NCI-H1105 treated with DMSO at 0.1 percent for 48 hours (cell line): ENCODE measurements around the gene CRACDL.
A peak's percentile ranks its signal among the peaks of the same experiment; 100 is the strongest.

ENCODE experiments used
- DNase-seq: peaks from one replicate; lab custom pipeline; 2025; lab: John Stamatoyannopoulos, UW

Gene CRACDL, protein sequence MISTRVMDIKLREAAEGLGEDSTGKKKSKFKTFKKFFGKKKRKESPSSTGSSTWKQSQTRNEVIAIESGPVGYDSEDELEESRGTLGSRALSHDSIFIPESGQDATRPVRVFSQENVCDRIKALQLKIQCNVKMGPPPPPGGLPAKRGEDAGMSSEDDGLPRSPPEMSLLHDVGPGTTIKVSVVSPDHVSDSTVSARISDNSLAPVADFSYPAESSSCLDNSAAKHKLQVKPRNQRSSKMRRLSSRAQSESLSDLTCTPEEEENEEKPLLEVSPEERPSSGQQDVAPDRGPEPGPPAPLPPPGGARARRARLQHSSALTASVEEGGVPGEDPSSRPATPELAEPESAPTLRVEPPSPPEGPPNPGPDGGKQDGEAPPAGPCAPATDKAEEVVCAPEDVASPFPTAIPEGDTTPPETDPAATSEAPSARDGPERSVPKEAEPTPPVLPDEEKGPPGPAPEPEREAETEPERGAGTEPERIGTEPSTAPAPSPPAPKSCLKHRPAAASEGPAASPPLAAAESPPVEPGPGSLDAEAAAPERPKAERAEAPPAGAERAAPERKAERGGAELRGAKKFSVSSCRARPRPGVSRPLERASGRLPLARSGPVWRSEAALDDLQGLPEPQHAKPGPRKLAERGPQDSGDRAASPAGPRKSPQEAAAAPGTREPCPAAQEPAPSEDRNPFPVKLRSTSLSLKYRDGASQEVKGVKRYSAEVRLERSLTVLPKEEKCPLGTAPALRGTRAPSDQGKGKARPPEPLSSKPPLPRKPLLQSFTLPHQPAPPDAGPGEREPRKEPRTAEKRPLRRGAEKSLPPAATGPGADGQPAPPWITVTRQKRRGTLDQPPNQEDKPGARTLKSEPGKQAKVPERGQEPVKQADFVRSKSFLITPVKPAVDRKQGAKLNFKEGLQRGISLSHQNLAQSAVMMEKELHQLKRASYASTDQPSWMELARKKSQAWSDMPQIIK

DNA sequence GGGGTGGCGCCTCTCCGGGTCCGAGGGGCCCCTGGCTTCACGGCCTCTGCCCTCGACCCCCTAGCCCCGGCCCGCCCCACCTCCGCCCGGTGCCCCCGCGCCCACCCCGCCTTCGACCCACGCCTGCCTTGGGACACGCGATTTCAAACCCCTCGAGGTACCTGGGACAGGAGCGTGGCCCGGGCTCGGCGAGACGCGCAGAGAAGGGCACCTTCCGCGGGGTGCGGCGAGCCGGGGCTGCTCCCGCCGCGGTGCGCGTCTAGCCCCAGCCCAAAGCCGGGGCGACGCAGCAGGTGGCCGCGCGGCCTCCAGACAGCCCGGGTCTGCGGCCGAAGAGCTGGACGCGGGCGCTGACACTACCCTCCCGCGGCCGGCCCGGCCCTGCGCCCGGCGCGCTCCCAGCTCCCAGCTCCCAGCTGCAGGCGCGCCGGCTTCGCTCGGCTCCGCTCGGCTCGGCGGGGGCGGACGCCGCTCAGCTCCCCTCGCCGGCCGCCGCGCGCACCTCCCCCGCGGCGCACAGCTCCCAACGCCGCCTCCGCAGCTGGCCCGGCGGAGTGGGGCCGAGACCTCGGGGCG, at the start of gene CRACDL:
Gene CRACDL (minus strand): TSS at position 449 of the 576 bp plus-strand sequence. CDS start 89,425 bp downstream, outside the sequence.
- DNase-seq: peak; percentile 30

DNA sequence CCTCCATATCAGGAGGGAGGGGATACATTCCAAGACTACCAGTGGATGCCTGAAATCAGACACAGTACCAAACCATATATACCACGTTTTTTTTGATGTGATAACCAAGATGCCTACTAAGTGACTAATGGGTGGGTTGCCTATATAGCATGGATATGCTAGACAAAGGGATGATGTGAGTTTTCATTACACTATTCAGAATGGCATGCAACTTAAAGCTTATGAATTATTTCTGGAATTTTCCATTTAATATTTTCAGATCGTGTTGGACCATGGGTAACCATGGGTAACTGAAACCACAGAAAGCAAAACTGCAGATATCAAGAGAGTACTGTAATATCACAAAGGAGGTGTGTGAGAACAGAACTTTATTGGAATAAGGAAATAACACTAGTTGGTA, 39.6 kb upstream of the CRACDL start:
- no peak for DNase-seq

DNA sequence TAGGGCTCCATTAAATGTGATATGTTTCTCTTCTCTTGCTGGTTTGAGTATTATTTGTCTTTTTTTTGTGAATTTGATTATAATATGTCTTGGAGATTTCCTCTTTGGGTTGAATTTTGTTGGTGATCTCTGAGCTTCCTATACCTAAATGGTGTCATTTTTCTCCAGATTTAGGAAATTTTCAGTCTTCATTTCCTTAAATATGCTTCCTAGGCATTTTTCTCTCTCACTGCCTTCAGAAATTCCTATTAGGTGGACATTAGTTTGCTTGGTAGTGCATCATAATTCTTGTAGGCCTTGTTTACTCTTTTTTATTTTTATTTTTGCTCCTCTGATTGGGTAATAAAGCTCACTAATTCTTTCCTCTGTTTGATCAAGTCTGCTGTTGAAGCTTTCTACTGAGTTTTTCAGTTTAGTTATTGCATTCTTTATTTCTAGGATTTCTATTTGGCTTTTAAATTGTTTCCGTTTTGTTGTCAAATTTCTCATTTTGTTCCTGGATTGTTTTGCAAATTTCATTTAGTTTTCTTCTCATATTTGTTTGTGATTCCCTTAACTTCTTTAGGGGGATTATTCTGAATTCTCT, 36.6 kb upstream of the CRACDL start:
- DNase-seq: no peak

DNA sequence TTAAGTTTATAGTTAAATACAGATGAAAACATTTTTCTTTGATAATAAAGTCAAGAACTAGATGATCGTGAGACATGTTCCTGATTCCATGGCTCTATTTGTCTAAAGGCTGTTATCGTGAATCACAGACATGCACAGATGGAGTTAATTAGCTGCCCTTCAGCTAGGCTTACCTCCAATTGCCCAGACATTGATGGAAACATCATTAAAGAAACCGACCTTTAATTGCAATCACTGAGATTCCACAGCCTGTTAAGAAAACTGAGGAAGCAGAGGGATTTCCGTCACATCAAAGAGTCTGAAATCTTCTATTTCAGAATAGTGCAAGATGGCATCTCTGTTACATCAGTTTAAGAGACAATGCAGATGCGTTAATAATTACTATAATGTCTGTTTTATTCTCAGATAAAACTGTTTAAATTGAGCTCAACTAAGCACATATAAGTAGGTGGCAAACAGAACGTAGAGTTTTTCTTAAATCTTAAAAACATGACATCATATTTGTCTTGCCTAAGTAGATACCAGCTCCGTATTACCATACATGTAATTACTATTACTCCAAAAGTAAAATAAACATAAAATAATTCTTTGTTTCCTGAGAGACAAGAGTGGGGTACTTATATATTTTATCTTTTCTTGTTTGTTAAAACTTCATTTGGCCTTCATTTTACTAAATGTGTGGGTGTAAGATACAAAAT, 23.9 kb upstream of the CRACDL start:
- no peak for DNase-seq

DNA sequence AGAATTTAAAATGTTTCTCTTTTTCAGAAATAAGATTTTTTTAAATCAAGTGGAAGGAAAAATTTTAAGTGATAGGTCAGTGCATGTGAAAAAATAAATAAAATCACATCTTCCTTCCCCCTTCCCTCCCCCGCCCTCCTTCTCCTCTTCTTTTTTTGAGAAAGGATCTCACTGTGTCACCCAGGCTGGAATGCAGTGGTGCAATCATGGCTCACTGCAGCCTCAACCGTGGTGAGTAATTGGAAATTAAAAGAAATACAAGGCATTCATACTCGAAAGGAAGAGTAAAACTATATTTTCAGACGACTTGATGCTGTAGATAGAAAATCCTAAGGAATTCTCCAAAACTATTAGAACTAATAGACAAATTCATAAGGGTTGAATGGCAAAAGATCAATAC, 16.9 kb upstream of the CRACDL start:
- DNase-seq: no peak

DNA sequence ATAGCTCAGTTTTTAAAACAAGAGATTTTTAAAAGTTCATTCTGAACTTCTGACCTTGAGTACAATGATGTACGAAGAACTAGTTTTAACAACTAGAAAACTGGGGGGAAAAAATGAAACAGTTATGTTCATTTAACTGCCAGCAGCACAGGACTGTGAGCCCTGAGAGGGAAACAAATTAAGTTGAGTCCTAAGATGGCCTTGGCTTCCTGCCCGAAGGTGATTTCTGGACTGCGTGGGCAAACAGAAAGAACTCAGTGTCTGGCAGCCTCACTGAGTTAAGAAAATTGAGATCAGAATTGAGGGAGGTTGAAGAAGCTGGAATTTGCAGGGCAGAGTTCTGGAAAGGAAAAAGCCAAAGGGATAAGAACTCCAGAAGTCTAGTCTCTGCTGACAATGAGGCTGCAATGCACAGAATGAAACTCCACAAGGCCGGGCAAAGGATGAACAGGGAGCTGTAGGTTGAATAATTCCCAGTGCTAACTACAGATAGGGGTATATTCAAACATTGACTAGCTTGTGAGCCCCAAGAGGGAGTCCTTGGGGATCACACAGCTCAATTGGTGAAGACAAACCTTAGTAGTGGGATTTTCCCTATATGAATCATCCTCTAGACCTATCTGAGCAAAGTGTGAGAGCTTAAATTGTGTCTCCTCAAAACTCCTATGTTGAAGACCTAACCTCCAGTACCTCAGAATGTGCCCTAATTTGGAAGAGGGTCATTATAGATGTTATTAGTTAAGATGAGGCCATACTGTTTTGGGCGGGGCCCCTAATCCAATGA, 13.1 kb upstream of the CRACDL start:
- peak; percentile 69 for DNase-seq

DNA sequence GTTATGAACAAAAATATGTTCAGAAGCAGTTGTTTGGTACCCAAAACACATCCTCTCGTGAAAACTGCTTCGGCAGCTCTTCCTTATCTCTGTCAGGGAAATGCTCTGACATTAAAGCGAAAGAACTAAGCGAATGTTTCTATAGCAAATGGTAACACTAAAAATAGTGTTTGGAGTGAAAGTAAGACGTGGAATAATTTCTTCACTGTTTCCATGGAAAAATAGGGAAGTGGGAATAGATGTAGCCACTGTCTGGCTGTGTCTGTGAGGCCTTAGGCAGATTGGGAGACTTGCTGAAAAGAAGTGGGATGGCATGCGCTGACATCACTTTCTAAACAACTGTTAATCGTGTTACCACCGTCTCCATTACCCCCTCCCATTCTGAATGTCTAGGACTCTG, 11.5 kb upstream of the CRACDL start:
- DNase-seq: no peak

DNA sequence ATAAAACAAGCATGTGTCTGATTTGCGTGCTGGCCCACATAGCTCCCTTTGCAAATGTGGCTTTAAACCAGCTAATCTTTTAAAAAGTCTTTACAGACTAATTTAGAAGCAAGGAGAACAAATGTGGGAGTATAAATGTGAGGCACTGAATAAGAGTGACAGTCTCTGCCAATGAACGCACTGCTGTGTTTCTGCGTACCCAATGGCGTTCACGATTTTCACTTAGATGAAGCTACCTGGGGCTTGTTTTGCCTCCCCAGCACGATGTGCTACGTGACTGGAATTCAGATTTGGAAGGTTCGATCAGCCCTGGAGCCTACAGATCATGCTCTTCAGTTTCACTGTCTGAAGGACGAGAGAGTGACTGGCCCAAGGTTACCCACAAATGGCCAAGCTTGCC, 10.8 kb upstream of the CRACDL start:
- DNase-seq: no peak

DNA sequence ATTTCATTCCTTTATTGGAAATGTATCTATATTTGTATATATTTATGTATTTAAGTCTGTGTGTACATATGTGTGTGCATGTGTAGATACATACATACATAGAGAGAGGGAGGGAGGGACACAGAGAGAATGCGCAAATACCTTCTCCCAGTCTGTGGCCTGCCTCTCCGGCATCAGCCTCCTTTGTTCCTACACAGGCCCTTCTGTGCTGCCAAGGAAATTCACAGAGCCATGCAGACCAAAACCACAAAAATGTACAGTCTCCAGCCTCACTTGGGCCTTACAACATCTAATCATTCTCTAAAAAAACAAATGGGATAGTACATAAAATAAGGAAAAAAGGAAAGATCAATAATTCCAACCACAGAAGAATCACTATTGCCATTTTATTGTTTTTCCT, 8.8 kb upstream of the CRACDL start:
- DNase-seq: no peak

DNA sequence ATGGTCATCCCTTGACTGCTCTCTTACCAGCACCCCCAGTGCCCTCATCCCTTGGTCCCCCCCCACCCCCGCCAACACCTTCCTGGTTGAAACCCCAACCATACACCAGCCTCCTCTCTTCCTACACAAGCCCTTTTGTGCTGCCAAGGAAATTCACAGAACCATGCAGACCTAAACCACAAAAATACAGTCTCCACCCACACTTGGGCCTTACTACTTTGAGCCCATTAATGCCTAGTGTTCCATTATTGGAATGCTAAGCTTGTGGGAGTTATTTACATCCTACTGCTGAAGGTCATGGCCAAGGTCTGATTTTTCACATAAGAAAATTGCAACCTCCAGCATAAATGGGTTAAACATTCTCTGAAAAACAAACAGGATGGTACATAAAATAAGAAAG, 4.1 kb upstream of the CRACDL start:
- no peak for DNase-seq

DNA sequence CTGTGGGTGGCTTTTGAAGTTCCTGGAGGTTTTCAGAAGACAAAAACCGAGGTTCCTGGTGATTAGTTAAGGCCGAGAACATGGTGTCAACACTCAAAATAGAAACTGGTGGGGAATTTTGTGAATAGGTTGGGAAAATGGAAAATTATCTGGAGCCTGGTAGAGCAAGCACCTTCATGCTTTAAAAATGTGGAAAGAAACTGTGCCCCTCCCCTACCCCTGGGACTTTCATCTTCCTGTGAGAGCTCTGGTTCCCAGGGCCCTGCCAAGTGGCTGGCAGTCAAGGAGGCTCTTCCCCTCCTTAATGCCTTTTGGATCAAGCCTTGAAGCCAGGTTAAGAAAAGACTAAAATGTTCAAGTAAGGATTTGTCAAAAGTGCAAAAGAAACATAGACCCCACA, 1.9 kb upstream of the CRACDL start:
- peak; percentile 4 for DNase-seq

DNA sequence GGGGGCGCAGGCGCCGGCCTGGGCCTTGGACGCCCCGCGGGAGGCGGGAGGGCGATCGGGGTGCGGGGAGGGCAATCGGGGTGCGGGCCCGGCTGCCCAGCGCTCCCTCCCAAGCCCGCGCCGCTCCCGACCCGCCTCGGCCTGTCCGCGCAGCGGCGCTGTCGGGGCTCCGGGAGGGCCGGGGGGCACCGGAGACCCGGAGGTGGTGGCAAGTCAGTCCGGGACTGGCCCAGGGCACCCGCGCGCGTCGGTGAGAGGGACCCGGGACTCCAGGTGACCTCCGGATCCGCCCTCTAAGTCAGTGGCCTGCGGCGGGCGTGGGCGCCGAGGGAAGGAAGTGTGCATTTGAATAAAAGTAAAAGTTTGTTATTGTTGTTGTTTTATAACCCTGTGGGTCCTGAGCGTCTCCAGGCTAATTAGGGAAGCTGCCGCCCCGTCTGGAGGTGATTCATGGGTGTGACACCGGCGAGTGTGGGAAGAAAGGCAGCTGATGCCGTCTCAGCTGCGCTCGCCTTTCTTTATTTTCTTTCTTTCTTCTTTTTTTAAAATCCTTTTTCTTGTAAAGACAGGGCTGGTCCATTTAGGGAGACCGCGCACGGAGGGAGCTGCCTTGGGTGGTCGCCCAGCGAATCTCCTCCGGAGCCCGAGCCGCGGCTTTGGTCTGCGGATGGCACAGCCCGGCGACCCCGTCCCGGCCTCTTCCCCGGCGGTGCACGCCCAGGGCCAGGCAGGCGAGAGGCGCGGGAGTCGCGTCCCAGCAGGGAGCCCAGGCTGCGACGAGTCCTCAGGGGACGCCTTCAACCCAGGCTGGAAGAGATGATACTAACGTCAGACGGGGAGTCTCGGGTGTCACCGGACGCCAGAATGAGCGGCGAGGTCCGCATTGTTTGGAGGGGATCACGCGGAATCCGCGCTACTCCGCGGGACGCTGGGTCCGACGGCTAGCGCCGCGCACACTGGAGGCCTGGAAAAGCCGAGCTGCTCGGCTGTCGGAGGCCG, 627 bp upstream of the CRACDL start:
- DNase-seq: peak; percentile 30

DNA sequence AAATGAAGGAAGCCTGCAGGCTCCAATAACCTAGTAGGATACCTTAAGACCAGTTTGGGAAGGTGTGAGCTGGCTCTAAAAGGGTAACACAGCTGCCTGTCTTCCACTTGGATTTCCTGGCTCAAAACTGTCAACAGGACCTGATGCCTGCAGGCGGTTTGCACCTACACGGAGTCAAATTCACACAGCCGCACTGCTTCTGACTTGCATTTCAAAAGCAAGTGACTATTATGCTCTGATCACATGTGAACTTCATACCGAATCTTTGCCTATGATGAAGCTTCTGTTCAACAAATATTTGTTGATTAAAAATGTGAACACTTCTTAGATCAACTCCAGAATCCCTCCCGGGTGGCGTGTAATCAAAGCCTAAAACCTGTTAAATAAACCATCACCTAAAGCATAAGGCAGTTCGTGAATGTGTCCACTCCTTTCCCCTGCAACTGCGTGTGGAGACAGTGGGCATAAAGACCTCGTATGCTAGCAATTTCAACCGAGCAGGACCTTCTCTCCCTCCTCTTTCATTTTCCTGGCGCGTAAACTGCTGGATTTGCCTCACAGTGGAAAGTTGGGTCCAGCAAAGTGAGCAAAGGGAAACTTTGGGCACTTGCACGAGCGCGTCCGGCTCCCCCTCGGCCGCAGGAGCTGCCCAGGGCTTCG, 784 bp downstream of the CRACDL start:
- DNase-seq: peak; percentile 74

DNA sequence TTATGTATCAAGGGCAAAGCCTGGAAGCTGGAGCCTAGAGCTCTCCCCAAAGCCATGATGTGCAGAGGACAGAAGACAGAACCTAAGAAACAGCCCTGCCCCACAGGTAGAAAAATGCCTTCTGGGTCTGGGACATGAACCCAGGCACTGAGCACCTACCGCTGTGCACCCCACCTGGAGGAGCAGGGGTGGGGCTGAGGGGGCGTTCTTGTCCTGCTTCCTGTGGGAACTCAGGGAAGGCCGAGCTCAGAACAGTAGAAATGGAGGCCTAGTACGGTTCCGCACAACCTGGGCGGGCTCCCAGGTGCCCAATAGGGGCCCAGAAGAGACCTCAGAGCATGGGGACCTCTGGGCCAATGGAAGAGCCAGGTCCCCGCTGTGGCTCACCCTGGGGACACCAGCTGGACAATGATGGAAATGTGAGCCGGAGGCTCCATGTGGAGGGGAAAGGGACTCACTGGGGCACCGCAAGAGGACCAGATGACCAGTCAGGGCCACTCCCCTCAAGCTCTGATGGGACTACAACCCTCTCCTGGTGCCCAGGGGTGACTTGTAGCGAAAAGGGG, 3.2 kb downstream of the CRACDL start:
- no peak for DNase-seq

DNA sequence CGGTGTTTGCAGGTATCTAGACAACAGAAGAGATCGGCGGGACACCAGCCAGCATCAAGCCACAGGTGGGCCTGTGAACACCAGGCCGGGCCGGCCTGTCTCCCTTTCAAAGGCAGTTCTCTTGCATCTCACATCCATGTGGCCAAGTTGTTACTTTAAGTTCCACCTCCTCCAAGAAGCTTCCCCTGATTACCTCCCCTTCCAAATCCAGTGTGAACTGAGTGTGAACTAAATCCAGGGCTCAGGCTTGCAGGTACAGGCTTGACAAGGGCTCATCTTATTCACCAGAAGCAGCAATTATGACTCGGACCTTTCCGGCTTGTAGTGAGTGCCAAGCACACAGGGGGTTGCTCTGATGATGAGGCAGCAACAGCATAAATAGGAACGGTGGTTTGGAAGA, 3.9 kb downstream of the CRACDL start:
- no peak for DNase-seq

DNA sequence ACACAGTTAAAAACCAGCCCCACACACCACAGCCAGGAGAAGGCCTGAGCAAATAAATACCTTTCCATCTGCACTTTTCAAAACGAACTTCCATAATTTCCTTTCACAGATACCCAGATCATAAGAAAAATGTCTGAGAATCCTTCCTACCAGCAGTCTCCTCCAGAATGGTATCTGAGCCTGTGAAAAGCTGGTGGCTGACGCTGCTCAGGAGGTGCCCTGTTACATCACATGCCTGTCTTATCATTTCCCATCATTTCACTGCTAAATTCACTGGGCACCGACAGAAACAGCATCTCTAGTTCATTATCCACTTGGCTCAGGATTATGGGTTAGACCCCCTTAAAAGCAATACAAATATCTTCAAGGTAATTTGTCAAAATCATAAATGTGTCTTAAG, 4.4 kb downstream of the CRACDL start:
- no peak for DNase-seq

DNA sequence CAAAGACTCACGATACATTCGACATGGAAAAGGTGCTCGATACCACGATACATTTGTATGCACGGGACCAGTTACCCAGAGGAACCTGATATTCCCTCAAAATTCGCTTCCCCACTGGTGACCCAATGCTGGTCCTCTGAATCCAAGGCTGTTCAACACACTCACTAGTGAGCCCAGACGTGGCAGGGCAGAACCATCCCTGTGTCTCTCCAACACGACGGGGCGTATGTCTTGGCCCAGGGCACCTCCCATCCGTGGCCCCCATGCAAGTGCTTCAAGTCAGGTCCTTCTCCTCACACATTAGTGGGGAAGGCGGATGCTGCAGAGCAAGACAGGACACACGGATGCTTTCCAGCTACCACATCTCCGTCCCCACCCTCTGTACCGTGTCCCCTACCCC, 6.1 kb downstream of the CRACDL start:
- no peak for DNase-seq

DNA sequence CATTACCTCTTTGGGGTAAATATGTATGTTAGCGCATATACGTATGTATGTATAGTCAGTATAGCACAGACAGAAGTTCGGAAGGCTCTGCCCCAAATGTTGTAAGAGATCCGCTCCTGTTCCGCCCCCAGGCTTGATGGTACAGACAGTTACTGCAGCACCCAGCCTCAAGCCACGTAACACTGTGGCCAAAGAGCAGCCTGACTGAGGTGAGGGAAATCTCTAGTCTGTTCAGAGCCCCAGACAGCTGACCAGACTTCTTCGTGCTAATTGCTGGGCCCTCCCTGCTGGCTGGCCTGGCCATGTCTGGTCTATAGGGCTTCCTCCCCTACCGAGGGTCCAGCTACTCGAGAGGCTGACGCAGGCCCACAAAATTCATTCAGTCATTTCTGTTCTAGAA, 7.8 kb downstream of the CRACDL start:
- no peak for DNase-seq

DNA sequence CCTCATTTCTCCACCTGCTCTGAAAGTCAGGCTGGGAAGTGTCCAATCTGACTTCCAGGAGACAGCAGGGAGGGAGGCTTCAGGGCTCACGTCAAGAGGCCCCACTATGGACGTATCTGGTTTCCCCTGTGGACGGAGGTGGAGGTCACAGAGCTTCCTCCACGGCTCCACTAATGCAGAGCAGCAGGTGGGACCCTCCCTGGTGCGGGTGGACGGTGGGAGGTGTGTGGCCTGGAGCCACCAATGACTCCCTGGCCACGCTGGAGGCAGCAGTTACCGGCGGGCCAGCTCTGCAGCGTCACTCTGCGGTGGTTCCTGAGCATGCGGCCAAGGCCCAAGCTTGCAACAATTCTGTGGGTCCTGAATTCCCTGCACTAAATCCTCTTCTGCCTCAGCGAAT, 9.0 kb downstream of the CRACDL start:
- DNase-seq: no peak
